ES-I3 (cell line): ENCODE measurements around the gene STK24.

Source experiments
- H3K36me3 ChIP-seq: 2 replicates; pipeline ENCODE4 v1.6.1; 2013; ENCODE audit warnings: mild to moderate bottlenecking, low read length, control low read depth, moderate library complexity; ENCODE audit not compliant: insufficient read depth
- H3K4me1 ChIP-seq: 2 replicates; pipeline ENCODE4 v1.6.1; 2013; ENCODE audit warnings: mild to moderate bottlenecking, control low read depth, low read length; ENCODE audit not compliant: insufficient read depth
- H3K9ac ChIP-seq: 2 replicates; pipeline ENCODE4 v1.6.1; 2013; ENCODE audit warnings: low read depth, mild to moderate bottlenecking, low read length, moderate library complexity
- H3K9me3 ChIP-seq: 2 replicates; pipeline ENCODE4 v1.6.1; 2013; ENCODE audit warnings: mild to moderate bottlenecking, low read length, moderate library complexity; ENCODE audit not compliant: control insufficient read depth, insufficient read depth

The STK24 gene

DNA sequence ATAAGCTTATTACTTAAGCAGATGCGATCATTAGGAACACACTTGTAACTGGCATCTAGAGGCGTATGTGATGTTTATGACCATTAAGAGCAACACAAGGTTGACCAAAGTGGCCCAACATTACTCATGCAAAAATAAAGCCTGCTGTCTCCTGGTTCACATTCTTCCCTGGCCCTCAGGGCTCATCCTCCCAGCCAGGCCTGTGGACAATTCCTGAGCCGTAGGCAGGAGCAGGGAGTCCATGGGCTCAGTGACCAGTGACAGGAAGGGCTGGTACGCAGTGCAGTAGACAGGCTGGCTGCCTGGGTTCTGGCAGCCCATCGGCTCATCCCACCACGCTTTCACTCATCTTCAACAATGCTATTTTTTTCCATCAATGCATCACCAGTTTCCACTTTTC lies 106.0 kb downstream of the STK24 start:
- Histone ChIP-seq H3K9me3 (no peaks in the 10 kb centered on the region), H3K4me1 (peaks cover 6% of the 10 kb centered on the region), H3K9ac (no peak overlapping the region), H3K36me3 (peaks cover 16% of the 10 kb centered on the region)

DNA sequence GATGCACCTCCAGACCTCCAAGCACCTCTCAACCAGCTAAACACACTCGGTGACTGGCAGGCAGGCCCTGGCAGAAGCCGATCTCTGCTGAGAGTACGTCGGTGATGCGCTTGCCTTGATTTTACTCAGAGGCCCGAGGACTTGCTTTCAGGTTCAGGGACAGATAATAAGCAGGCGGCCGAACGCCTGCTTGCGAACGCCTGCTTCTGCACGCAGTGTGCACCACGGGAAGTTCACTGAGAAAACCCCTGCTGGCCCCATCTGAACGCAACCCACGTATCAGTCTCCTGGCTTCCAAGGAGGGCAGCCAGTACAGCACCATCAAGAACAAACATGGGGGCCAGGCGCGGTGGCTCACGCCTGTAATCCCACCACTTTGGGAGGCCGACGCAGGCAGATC lies 108.0 kb downstream of the STK24 start:
- H3K9me3 ChIP-seq, result no peaks in the 10 kb centered on the region
- H3K36me3 ChIP-seq, result peaks cover 17% of the 10 kb centered on the region
- H3K4me1 ChIP-seq, result no peaks in the 10 kb centered on the region
- H3K9ac ChIP-seq, result no peak overlapping the region

DNA sequence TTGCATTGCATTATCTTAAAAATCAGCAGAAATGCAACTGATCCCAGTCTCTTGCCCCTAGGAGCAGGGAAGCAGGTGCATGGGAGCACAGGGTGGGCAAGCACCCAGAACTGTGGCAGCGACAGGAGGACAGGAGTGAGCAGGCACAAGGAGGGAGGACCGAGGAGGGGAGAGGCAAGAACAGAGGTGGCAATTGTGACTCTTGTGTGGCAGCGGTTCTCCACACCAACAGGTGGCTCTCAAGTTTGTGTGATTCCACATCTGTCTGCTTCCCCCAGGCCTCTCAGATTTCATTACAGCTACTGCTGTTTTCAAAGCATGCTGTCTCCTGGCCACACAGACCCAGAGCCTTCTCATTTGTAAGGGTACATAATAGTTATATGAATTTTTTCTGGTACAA lies 108.5 kb downstream of the STK24 start:
- Histone ChIP-seq H3K9me3 (no peaks in the 10 kb centered on the region), H3K9ac (no peak overlapping the region), H3K4me1 (no peaks in the 10 kb centered on the region), H3K36me3 (peaks cover 17% of the 10 kb centered on the region)

DNA sequence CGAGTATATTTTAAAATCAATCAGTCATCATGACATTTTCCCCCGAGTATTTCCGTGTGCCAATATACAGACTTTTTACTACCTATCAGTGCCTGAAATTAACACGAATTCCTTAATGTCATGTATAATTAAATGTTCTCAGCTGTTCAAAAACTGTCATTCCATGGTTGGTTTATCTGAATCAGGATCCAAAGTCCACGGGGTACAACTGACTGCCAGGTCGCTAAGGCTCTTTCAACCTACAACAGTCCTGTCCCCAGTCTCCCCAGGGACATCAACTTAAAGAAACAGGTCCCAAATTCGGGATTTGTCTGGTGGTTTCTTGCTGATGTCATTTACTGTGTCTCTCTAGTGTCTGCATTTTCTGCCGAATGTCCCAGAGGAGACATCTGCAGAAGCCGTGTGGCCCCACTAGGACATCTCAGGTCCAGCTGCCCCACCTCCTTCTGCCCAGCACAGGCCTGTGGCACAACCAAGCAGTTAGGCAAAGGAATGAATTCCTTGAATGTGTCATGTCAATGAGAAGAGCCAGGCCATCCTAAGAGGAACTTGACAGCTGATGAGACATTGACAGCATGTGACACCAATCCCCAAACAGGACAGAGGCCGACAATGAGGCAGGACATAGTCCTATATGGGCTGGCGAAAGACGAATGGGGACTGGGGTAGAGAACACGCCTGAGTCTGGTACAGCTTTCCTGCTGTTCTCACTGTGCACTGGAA lies 109.5 kb downstream of the STK24 start:
- Histone ChIP-seq H3K4me1 (no peaks in the 10 kb centered on the region), H3K9me3 (no peaks in the 10 kb centered on the region), H3K36me3 (peaks cover 18% of the 10 kb centered on the region), H3K9ac (no peak overlapping the region)

DNA sequence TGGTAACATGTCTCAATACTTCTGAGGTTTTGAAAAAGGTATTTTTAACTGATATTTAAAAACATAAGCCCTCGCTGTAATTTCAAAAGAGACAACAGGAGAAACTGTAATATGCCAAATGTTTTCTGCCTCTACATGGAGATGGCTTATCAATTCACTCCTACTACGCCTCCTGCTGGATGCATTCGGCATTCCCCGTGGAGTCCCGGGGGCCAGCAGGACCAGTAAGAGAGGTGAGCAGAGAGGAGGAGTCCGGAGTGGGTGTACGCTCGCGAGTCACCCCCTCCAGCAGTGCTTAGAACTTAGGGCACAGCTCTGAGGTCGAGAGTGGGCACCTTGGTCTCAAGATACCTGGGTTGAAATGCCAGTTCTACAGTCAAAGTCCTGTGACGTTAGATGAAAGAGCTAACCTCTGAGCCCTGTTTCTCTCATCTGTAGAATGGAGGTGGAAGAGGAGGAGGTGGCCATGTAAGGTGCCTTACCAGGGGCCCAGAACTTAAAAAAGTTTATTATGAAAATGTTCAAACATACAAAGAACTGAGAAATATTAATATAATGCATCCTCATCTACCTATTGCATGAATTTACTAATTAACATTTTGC lies 110.2 kb downstream of the STK24 start:
- no peaks in the 10 kb centered on the region for H3K4me1 ChIP-seq
- no peaks in the 10 kb centered on the region for H3K9me3 ChIP-seq
- peaks cover 12% of the 10 kb centered on the region for H3K36me3 ChIP-seq
- H3K9ac ChIP-seq, result no peak overlapping the region

DNA sequence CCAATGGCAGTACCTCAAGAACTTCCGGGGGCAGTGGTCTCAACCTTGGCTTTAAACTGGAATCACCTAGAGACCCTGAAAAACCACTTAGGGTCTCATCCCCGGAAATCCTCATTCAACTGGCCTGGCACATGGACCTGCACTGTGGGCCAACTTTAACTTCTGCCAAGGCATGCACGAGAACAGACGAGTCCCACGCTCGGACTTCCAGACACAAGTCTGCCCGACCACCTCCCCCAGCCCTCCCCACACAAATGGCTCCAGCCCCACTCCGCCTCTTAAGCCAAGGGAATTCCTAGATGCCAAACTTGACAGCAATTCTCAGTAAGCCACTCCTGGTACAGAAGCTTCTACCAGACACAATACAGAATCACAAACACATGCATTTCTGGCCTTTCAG lies 114.0 kb downstream of the STK24 start:
- no peaks in the 10 kb centered on the region for H3K9me3 ChIP-seq
- no peaks in the 10 kb centered on the region for H3K4me1 ChIP-seq
- peaks cover 12% of the 10 kb centered on the region for H3K36me3 ChIP-seq

DNA sequence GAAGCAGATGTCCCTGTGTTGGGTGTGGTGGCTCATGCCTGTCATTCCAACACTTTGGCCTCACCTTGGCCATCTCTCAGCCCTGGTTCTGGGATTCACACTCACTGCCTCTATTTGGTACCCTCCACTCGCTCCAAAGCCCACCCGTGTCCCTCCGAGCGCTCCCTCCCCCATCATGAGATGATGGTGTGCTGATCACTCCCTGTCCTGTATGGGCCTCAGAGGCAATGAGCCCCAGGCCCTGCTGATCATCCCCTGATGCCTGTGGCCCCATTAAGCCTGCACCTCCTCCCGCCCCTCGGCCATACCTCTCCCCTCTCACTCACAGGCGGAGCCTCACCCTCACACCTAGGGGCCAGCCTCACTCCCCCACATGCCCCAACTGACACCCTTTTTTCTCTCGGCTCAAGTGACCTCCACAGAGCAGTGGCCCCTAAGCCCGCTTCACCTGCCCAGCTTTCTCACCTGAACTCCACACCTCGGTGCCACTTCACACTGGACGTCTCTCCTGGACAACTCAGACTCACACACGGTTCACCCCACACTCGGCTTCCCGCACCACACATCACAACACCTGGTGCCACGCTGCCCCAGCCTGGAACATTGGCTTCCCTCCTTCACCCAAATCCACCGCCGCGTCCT lies 114.5 kb downstream of the STK24 start:
- H3K4me1 ChIP-seq, result no peaks in the 10 kb centered on the region
- H3K9ac ChIP-seq, result no peak overlapping the region
- H3K9me3 ChIP-seq, result no peaks in the 10 kb centered on the region
- H3K36me3 ChIP-seq, result peaks cover 12% of the 10 kb centered on the region

More for the DNA sequence above, 114.0 kb downstream of the STK24 start:
- H3K9ac ChIP-seq, result no peak overlapping the region

DNA sequence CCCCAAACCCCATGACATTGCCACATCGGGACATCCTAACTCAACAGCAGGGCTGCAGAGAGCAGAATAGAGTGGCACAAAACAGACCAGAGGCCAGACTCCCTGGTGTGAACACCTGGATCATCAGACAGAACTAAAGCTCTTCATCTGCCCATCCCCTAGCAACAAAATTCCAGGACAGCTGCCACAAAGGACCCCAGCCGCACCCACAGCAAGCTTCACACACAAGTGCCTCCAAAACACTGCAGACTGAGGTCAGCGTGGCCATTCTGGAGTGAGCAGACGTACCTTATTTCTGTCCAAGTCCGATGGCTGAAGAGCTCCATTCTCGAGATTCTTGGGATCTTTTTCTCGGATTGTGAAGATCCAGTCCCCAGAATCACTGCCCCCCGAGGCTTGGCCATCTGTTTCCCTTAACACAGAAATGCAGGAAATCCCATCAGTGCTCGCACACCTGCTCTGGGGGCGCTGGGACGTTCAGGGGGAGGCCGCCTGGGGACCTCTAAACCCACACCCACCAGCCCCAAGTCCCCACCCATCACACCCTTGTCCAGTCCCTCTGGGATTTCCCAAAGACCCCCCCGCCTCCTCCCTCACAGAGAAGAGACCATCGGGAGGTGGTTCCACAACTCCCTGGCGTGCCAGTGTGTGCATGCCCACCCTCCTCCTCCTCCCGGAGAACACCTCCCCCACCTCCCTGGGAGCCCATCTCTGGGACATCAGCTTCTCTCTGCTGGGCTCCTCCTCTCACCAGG lies 115.2 kb downstream of the STK24 start:
- Histone ChIP-seq H3K4me1 (no peaks in the 10 kb centered on the region), H3K9ac (no peak overlapping the region), H3K9me3 (no peaks in the 10 kb centered on the region), H3K36me3 (peaks cover 12% of the 10 kb centered on the region)

DNA sequence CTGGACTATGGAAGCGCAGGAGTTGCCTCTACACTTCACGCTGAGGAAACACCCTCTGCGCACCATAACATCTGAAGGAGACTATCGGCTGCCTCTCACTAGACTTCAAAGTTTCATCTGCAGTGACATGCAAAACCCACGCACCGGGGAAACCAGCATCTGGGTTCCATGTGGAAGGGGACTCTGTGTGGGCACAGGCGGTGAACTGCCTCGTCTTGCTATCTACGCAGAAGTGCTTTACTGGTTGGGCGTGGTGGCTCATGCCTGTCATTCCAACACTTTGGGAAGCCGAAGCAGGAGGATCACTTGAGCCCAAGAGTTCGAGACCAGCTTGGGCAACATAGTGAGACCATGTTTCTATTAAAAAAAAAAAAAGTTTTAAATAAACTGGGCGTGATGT lies 116.4 kb downstream of the STK24 start:
- Histone ChIP-seq H3K9ac (no peak overlapping the region), H3K9me3 (no peaks in the 10 kb centered on the region), H3K4me1 (no peaks in the 10 kb centered on the region), H3K36me3 (peaks cover 16% of the 10 kb centered on the region)

DNA sequence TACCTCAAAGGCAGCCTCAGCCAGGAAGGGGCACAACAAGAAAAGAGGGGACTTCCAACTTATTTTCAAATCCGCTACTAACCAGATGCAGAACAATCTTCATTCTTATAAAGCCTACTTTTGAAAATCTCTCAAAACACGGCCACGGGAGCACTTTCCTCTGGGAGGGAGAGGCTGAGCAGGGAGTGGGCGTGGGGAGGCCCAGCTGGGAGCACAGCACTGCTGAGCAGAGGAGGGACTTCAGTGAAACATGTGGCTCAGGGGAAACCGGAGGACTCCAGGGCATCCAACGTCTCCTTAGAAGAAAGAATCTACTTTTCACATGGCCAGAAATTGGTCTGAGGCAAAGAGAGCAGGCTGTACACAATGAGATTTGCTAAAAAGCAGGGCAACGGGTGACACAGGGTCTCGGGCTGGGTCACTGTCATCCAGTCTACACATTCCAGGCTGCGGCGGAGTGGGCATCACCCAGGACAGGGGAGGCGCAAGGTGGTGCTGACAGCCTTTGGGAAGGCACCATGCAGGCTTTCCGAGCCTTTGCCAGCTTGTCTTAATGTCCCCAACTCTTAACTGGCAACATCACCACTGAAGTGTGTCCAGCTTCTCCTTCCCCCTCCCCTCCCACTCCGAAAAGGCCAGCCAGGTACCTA lies 117.1 kb downstream of the STK24 start:
- Histone ChIP-seq H3K4me1 (no peaks in the 10 kb centered on the region), H3K9ac (no peak overlapping the region), H3K36me3 (peaks cover 14% of the 10 kb centered on the region), H3K9me3 (no peaks in the 10 kb centered on the region)

DNA sequence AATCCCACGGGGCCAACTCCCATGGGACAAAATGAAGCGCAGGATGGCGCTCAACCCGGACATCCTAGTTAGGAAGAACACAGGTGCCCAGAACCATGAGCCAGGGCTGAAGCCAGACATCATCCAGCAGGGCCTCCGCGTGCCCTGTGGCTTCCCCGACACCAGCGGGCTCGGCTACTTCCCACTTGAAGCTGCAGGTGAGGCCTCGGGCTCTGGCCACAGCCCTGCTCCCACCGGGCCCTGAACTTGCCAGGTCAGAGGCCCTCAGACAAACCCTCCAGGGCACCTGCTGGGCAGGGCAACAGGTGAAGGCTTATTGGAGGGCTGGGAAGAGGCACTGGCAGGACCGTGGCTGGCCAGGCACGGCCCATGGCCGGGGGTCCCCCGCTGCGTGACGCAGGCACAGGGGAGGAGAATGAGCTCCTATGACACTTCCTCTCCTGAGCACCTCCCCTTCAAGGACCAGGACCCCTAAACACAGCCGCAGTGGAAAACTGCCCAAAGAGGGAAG lies 117.7 kb downstream of the STK24 start:
- Histone ChIP-seq H3K4me1 (no peaks in the 10 kb centered on the region), H3K36me3 (peaks cover 14% of the 10 kb centered on the region)

DNA sequence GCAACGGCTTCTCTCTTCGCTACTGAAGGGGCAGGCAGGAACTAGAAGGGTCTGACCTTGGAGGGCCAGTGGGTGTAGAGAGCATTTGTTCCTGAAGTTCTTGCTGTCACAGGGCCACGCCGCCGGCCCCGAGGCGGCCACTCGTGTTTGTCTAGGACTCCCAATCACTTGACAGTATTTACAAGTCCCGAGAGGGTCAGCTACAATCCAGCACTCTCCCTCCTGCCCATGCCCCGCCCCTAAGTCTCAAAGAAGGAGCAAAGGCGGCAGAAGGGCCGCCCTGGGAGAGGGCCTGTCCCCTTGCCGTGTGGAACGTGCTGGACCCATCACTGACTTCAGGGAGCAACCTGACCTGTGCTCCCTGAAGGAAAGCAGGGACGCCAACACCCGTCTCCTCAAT lies 118.5 kb downstream of the STK24 start:
- H3K9me3 ChIP-seq, result no peaks in the 10 kb centered on the region
- H3K4me1 ChIP-seq, result no peaks in the 10 kb centered on the region
- H3K9ac ChIP-seq, result no peak overlapping the region
- peaks cover 10% of the 10 kb centered on the region for H3K36me3 ChIP-seq

More for the DNA sequence above, 117.7 kb downstream of the STK24 start:
- Histone ChIP-seq H3K9ac (no peak overlapping the region), H3K9me3 (no peaks in the 10 kb centered on the region)

DNA sequence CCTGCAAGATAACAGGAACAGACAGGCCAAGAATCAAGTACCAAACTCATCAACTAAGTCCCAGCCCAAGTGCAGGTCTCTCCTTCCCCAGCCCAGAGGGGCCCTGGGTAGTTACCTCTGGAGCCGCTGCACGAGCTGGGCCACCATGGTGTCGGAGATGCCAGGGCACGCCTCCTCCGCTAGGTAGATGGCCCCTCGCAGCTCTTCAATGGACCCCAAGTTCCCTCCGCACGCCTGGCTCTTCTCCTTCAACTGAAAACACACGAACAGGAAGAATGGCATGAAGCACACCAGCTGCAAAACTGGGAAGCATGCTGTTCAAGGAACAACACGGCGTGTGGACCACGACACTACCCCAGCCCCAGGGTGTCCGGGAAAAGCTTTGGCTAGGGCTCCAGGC lies 119.9 kb downstream of the STK24 start:
- Histone ChIP-seq H3K9me3 (no peaks in the 10 kb centered on the region), H3K36me3 (peaks cover 4% of the 10 kb centered on the region), H3K4me1 (no peaks in the 10 kb centered on the region)

DNA sequence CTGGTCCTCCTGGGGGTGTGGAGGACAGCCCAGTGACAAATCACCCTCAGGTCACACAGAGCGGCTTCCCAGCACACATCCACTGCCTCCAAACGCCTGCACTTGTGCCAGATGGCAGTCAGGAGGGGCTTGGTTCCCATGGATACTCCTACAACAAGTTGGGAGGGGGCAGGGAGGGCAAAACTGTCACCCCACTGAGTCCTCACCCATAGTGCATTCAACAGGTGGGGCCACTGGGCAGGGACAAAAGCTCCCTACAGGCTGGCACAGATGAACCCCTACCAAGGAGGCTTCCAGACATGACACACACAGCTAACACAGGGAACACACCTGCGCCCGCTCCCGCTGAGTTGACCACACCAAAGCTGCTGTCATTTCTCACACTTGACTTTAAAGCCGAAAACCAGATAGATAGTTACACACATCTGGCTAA lies 120.5 kb downstream of the STK24 start:
- no peak overlapping the region for H3K9ac ChIP-seq
- peaks cover 2% of the 10 kb centered on the region for H3K4me1 ChIP-seq
- H3K36me3 ChIP-seq, result peaks cover 4% of the 10 kb centered on the region
- no peaks in the 10 kb centered on the region for H3K9me3 ChIP-seq

More for the DNA sequence above, 119.9 kb downstream of the STK24 start:
- no peak overlapping the region for H3K9ac ChIP-seq
